KMS-11 (cell line): Measurements from ENCODE around the gene NDUFAF5.

Experiments used
- H2AFZ ChIP-seq: fragments of 200-600 bp; sonication (generic); 2 replicates; pipeline ENCODE4 v1.6.1; 2016; ENCODE audit warnings: antibody characterized with exemption, mixed run types, low read depth
- H3K27ac ChIP-seq: fragments of 200-600 bp; sonication (generic); 2 replicates; pipeline ENCODE4 v1.6.1; 2016; ENCODE audit warnings: mild to moderate bottlenecking, mixed run types
- H3K27me3 ChIP-seq: fragments of 200-600 bp; sonication (generic); 2 replicates; pipeline ENCODE4 v1.6.1; 2017; ENCODE audit warnings: mild to moderate bottlenecking, low read depth, mixed run types, moderate library complexity; ENCODE audit not compliant: insufficient read depth
- H3K36me3 ChIP-seq: fragments of 200-600 bp; sonication (generic); 2 replicates; pipeline ENCODE4 v1.6.1; 2017; ENCODE audit warnings: mild to moderate bottlenecking, mixed run types; ENCODE audit not compliant: insufficient read depth
- H3K4me1 ChIP-seq: fragments of 200-600 bp; sonication (generic); 2 replicates; pipeline ENCODE4 v1.6.1; 2016; ENCODE audit warnings: mild to moderate bottlenecking, low read depth, mixed run types; ENCODE audit not compliant: poor library complexity, severe bottlenecking
- H3K4me2 ChIP-seq: fragments of 200-600 bp; sonication (generic); 2 replicates; pipeline ENCODE4 v1.7.0; 2016; ENCODE audit warnings: mild to moderate bottlenecking, mixed run types
- H3K4me3 ChIP-seq: fragments of 200-600 bp; sonication (generic); IDR thresholded peaks from 2 replicates; pipeline ENCODE4 v1.6.1; 2017; ENCODE audit warnings: low read depth, low read length, mixed read lengths; ENCODE audit not compliant: insufficient read depth
- H3K79me2 ChIP-seq: fragments of 200-600 bp; sonication (generic); 2 replicates; pipeline ENCODE4 v1.6.1; 2016; ENCODE audit warnings: low read depth, mixed run types; ENCODE audit not compliant: insufficient read depth
- H3K9ac ChIP-seq: fragments of 200-600 bp; sonication (generic); 2 replicates; pipeline ENCODE4 v1.6.1; 2016; ENCODE audit warnings: mild to moderate bottlenecking, mixed run types
- H4K20me1 ChIP-seq: fragments of 200-600 bp; sonication (generic); 2 replicates; pipeline ENCODE4 v1.6.1; 2016; ENCODE audit warnings: mild to moderate bottlenecking, mixed run types; ENCODE audit not compliant: insufficient read depth
- TF ChIP-seq, protein P1 (sequence below): fragments of 200-600 bp; sonication (generic); conservative IDR thresholded peaks from 2 replicates; pipeline ENCODE4 v1.6.1; 2017; ENCODE audit warnings: low read depth, mild to moderate bottlenecking, antibody characterized with exemption, low read length, moderate library complexity, mixed read lengths

Gene NDUFAF5

DNA sequence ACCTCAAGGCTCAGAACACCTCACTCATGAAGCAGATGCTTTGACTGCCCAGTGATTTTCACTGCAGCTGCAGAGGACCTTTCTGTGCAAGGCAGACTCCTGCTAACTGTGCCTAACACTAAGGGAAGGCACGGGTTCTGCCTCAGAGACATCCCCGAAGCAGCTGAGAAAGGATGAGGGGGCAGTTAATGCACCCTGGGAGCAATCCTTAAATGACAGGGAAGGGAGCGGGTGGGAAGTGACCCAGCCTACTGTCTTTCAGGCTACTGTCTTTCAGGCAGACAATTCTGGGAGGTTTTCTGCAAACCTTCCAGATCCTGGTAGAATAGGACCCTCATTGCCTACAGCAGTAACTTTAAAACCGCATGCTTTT lies 55.3 kb downstream of the NDUFAF5 start:
- no peaks in the 10 kb centered on the region for H3K27me3 ChIP-seq
- no peaks in the 10 kb centered on the region for H3K79me2 ChIP-seq
- H3K4me2 ChIP-seq = no peak overlapping the region
- no peaks in the 10 kb centered on the region for H4K20me1 ChIP-seq
- TF ChIP-seq, protein P1, sequence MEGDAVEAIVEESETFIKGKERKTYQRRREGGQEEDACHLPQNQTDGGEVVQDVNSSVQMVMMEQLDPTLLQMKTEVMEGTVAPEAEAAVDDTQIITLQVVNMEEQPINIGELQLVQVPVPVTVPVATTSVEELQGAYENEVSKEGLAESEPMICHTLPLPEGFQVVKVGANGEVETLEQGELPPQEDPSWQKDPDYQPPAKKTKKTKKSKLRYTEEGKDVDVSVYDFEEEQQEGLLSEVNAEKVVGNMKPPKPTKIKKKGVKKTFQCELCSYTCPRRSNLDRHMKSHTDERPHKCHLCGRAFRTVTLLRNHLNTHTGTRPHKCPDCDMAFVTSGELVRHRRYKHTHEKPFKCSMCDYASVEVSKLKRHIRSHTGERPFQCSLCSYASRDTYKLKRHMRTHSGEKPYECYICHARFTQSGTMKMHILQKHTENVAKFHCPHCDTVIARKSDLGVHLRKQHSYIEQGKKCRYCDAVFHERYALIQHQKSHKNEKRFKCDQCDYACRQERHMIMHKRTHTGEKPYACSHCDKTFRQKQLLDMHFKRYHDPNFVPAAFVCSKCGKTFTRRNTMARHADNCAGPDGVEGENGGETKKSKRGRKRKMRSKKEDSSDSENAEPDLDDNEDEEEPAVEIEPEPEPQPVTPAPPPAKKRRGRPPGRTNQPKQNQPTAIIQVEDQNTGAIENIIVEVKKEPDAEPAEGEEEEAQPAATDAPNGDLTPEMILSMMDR = no peak
- H3K4me1 ChIP-seq = no peaks in the 10 kb centered on the region
- H3K9ac ChIP-seq = no peak overlapping the region
- H3K4me3 ChIP-seq = no peak overlapping the region
- H3K27ac ChIP-seq = no peak overlapping the region
- no peak overlapping the region for H2AFZ ChIP-seq
- H3K36me3 ChIP-seq = no peaks in the 10 kb centered on the region

DNA sequence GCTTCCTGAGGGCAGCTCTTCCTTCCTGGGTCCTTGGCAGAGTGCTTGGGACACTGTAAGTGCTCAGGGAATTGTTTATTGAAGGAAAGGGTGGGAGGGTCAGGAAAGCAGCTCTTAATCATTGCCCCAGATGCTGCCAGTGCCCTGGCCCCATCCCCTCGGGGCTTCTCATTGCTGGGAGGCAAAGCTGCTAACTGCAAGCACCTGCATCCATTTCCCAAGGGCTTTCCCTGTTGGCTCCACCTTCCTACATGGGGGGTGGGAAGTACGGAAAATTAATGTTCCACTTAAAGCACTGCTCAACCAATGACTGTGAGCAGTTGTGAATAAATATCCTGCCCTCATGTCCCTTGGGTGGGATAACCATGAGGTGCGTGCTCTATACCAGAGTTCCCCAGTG lies 56.4 kb downstream of the NDUFAF5 start:
- Histone ChIP-seq H3K4me3 (no peak overlapping the region), H4K20me1 (no peaks in the 10 kb centered on the region), H2AFZ (no peak overlapping the region), H3K4me1 (no peaks in the 10 kb centered on the region), H3K27me3 (no peaks in the 10 kb centered on the region), H3K36me3 (no peaks in the 10 kb centered on the region), H3K9ac (no peak overlapping the region), H3K27ac (no peak overlapping the region), H3K79me2 (no peaks in the 10 kb centered on the region), H3K4me2 (no peak overlapping the region)
- TF ChIP-seq, protein P1 = no peak

DNA sequence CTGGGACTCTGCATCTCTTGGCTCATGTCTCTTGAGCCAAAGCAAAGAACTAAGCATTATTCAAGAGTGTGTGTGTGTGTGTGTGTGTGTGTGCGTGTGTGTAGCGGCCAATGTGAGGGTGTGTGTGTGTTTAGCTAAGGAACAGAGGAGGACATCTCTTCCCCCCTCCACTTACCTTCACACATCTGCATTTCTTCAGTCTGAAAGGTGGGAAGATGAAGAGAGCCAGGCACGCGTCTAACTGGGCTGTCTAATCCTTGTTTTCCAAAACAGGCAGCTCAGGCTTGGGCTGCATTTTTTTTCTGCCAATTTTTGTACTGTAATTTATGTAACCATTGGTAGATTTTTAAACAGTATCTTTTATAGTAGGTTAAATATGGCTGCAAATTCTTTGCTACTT lies 59.5 kb downstream of the NDUFAF5 start:
- Histone ChIP-seq H3K27me3 (no peaks in the 10 kb centered on the region), H3K4me2 (no peak overlapping the region), H3K4me1 (no peaks in the 10 kb centered on the region), H3K27ac (no peak overlapping the region), H3K9ac (no peak overlapping the region), H3K4me3 (no peak overlapping the region), H3K79me2 (no peaks in the 10 kb centered on the region), H3K36me3 (no peaks in the 10 kb centered on the region), H4K20me1 (no peaks in the 10 kb centered on the region), H2AFZ (no peak overlapping the region)
- TF ChIP-seq, protein P1 = no peak

DNA sequence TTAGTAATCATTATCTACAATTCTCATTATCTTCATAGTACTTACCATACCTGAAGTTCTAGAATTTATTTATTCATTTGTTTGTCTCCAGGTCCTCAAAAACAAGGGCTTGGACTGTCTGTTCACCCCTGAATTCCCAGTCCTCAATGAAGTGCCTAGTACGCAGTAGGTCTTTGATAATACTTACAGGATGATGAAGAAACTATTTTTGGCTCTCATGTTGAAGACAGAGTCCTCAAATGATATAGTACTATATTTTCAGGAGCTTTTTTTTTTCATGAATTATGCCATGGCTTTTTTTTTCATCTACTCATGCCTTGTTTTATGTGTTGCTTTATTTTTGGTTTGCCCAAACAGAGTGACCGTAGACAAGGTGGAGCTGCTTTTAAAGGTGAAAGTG lies 66.5 kb downstream of the NDUFAF5 start:
- H3K4me2 ChIP-seq = no peak overlapping the region
- H3K4me1 ChIP-seq = no peaks in the 10 kb centered on the region
- TF ChIP-seq, protein P1 = no peak

DNA sequence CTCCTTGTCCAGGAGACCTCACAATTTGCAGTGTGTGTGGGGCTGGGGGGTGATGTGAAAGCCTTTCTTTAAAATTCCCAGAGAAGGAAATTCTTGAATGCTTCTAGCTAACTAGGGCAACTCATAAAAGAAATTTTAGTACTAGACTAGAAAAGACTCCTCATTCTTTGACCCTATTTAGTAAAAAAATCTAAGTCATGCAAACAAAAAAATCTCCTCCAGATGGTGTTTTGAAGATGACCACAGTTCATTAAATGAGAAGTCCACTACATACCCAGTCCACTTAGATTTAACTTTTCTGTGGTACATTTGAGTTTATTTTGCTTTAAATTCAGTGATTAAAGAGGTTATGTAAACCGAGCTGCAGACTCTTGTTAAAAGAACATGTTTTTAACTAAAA lies 67.5 kb downstream of the NDUFAF5 start:
- Histone ChIP-seq H3K9ac (no peak overlapping the region), H3K36me3 (no peaks in the 10 kb centered on the region), H3K79me2 (no peaks in the 10 kb centered on the region), H4K20me1 (no peaks in the 10 kb centered on the region), H3K4me2 (no peak overlapping the region), H3K27me3 (no peaks in the 10 kb centered on the region), H2AFZ (no peak overlapping the region), H3K4me3 (no peak overlapping the region), H3K4me1 (no peaks in the 10 kb centered on the region), H3K27ac (no peak overlapping the region)
- TF ChIP-seq, protein P1 = no peak

More for the DNA sequence above, 66.5 kb downstream of the NDUFAF5 start:
- Histone ChIP-seq H4K20me1 (no peaks in the 10 kb centered on the region), H3K27ac (no peak overlapping the region), H3K9ac (no peak overlapping the region), H3K4me3 (no peak overlapping the region), H3K27me3 (no peaks in the 10 kb centered on the region), H2AFZ (no peak overlapping the region), H3K36me3 (no peaks in the 10 kb centered on the region), H3K79me2 (no peaks in the 10 kb centered on the region)
